ENCODE data around the gene DOLK. TPM values are rescaled to one million over a fixed set of nuclear protein-coding genes. Genes with fewer than 3 reads are reported as not detected.
A peak's percentile ranks its signal among the peaks of the same experiment; 100 is the strongest.

Gene DOLK
- total RNA-seq, 1 experiment from 2014 or later: 20.9 TPM

- Histone ChIP-seq H3K36me3 (replicated peaks; ENCODE audit: control insufficient read depth, insufficient read depth, low read length) (peaks cover 4% of the 10 kb centered on the region), H3K27me3 (ENCODE audit: control insufficient read depth, insufficient read depth, low read length) (no peaks in the 10 kb centered on the region), H3K4me3 (ENCODE audit: insufficient read depth, low read depth, low read length) (no peak overlapping the region)
- DNase-seq: peak; percentile 55
These were observed 27.9 kb downstream of the DOLK start for GRCh38 chr9:128919402-128920089.

DNA sequence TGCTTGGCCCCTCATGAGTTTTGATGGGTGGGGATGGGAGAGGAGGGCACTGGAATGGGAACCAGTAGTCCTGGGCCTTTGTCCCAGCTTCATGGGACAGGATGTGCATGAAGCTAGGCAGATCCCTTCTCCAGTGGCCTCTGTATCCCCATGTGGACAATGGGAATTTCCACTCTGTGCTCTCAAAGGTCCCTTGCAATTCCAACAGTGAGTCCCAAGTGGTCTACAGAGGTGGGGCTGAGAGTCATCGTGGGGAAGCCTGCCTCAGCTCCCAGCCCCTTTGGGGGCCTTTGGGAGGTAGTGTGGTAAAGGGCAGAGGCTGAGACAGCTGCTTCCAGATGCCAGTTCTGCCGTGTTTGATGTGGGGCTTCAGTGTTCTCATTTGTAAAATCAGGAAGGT is 28.5 kb downstream of the DOLK start:
- peaks cover 4% of the 10 kb centered on the region for H3K36me3 ChIP-seq (replicated peaks; ENCODE audit: control insufficient read depth, insufficient read depth, low read length)
- no peaks in the 10 kb centered on the region for H3K27me3 ChIP-seq (ENCODE audit: control insufficient read depth, insufficient read depth, low read length)
- no peak overlapping the region for H3K4me3 ChIP-seq (ENCODE audit: insufficient read depth, low read depth, low read length)
- no peak for DNase-seq

GRCh38 chr9:128917151-128917849 is 30.1 kb downstream of the DOLK start:
- DNase-seq: peak; percentile 54
- Histone ChIP-seq H3K36me3 (replicated peaks; ENCODE audit: control insufficient read depth, insufficient read depth, low read length) (peaks cover 4% of the 10 kb centered on the region), H3K4me3 (ENCODE audit: insufficient read depth, low read depth, low read length) (no peak overlapping the region), H3K27me3 (ENCODE audit: control insufficient read depth, insufficient read depth, low read length) (no peaks in the 10 kb centered on the region)

DNA sequence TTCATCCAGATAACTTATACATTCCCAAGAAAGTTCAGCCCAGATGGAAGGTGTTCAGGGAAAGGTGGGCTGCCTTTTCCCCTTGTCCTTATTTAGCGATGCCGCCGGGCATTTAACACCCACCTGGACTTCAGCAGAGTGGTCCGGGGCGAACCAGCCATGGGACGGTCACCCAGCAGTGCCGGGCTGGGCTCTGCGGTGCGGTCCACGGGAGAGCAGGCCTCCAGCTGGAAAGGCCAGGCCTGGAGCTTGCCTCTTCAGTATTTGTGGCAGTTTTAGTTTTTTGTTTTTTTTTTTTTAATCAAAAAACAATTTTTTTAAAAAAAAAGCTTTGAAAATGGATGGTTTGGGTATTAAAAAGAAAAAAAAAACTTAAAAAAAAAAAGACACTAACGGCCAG is 30.7 kb downstream of the DOLK start:
- H3K4me3 ChIP-seq (ENCODE audit: insufficient read depth, low read depth, low read length): no peak overlapping the region
- H3K36me3 ChIP-seq (replicated peaks; ENCODE audit: control insufficient read depth, insufficient read depth, low read length): peaks cover 4% of the 10 kb centered on the region
- no peaks in the 10 kb centered on the region for H3K27me3 ChIP-seq (ENCODE audit: control insufficient read depth, insufficient read depth, low read length)
- no peak for DNase-seq

DNA sequence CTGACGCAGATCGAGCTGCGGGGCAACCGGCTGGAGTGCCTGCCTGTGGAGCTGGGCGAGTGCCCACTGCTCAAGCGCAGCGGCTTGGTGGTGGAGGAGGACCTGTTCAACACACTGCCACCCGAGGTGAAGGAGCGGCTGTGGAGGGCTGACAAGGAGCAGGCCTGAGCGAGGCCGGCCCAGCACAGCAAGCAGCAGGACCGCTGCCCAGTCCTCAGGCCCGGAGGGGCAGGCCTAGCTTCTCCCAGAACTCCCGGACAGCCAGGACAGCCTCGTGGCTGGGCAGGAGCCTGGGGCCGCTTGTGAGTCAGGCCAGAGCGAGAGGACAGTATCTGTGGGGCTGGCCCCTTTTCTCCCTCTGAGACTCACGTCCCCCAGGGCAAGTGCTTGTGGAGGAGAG is 31.2 kb downstream of the DOLK start:
- H3K36me3 ChIP-seq (replicated peaks; ENCODE audit: control insufficient read depth, insufficient read depth, low read length): peaks cover 4% of the 10 kb centered on the region
- peak; percentile 46 for DNase-seq
- no peak overlapping the region for H3K4me3 ChIP-seq (ENCODE audit: insufficient read depth, low read depth, low read length)
- no peaks in the 10 kb centered on the region for H3K27me3 ChIP-seq (ENCODE audit: control insufficient read depth, insufficient read depth, low read length)

GRCh38 chr9:128913995-128914772 is 33.2 kb downstream of the DOLK start:
- no peak overlapping the region for H3K4me3 ChIP-seq (ENCODE audit: insufficient read depth, low read depth, low read length)
- no peaks in the 10 kb centered on the region for H3K27me3 ChIP-seq (ENCODE audit: control insufficient read depth, insufficient read depth, low read length)
- H3K36me3 ChIP-seq (replicated peaks; ENCODE audit: control insufficient read depth, insufficient read depth, low read length): peaks cover 12% of the 10 kb centered on the region
- no peak for DNase-seq

GRCh38 chr9:128913048-128913900 is 34.1 kb downstream of the DOLK start:
- Histone ChIP-seq H3K27me3 (ENCODE audit: control insufficient read depth, insufficient read depth, low read length) (no peaks in the 10 kb centered on the region), H3K4me3 (ENCODE audit: insufficient read depth, low read depth, low read length) (no peak overlapping the region), H3K36me3 (replicated peaks; ENCODE audit: control insufficient read depth, insufficient read depth, low read length) (peaks cover 20% of the 10 kb centered on the region)
- peak; percentile 42 for DNase-seq

- Histone ChIP-seq H3K4me3 (ENCODE audit: insufficient read depth, low read depth, low read length) (no peak overlapping the region), H3K36me3 (replicated peaks; ENCODE audit: control insufficient read depth, insufficient read depth, low read length) (peaks cover 24% of the 10 kb centered on the region), H3K27me3 (ENCODE audit: control insufficient read depth, insufficient read depth, low read length) (no peaks in the 10 kb centered on the region)
- peak; percentile 80 for DNase-seq
These were observed 35.0 kb downstream of the DOLK start for GRCh38 chr9:128912270-128912853.

GRCh38 chr9:128911529-128912035 is 35.8 kb downstream of the DOLK start:
- Histone ChIP-seq H3K27me3 (ENCODE audit: control insufficient read depth, insufficient read depth, low read length) (no peaks in the 10 kb centered on the region), H3K36me3 (replicated peaks; ENCODE audit: control insufficient read depth, insufficient read depth, low read length) (peaks cover 24% of the 10 kb centered on the region), H3K4me3 (ENCODE audit: insufficient read depth, low read depth, low read length) (no peak overlapping the region)
- DNase-seq: peak; percentile 63

DNA sequence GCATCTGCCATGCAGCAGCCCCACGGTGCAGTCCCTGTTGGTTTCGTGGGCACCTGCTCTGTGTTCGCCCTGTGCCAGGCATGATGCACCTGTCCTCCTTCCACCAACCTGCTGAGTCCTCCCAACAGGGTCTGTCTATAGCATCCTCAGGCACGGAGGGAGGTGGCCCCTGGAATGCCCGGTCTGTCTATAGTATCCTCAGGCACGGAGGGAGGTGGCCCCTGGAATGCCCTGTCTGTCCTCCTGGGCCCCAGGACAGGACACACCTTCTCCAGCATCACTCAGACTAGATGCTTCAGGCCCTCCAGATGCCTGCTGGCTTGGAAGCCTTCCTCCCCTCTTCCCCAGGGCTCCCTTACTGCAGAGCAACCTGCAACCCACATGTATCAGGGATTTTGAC is 36.5 kb downstream of the DOLK start:
- peaks cover 23% of the 10 kb centered on the region for H3K36me3 ChIP-seq (replicated peaks; ENCODE audit: control insufficient read depth, insufficient read depth, low read length)
- no peak overlapping the region for H3K4me3 ChIP-seq (ENCODE audit: insufficient read depth, low read depth, low read length)
- H3K27me3 ChIP-seq (ENCODE audit: control insufficient read depth, insufficient read depth, low read length): no peaks in the 10 kb centered on the region
- peak; percentile 43 for DNase-seq

DNA sequence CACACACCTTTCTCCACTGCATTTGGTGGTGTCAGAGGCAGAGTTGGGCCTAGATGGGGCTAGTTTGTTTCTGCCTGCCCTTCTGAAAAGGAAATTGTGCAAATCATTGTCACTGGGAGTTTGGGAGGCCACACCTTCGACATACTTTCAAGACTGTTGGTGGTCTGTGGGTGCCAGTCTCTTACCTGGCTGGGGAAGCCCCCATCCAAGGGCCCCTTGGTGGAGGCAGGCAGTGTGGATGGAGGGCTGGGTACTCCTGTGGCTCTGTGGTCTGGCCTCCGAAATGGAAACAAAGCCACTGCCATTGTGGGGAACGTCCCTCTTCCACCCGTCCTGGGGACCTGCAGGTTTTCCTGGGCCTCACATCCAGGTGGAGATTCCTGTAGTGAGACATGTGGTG is 37.5 kb downstream of the DOLK start:
- peaks cover 23% of the 10 kb centered on the region for H3K36me3 ChIP-seq (replicated peaks; ENCODE audit: control insufficient read depth, insufficient read depth, low read length)
- H3K27me3 ChIP-seq (ENCODE audit: control insufficient read depth, insufficient read depth, low read length): no peaks in the 10 kb centered on the region

DNA sequence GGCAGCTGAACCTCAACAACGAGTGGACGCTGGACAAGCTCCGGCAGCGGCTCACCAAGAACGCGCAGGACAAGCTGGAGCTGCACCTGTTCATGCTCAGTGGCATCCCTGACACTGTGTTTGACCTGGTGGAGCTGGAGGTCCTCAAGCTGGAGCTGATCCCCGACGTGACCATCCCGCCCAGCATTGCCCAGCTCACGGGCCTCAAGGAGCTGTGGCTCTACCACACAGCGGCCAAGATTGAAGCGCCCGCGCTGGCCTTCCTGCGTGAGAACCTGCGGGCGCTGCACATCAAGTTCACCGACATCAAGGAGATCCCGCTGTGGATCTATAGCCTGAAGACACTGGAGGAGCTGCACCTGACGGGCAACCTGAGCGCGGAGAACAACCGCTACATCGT is 39.0 kb downstream of the DOLK start:
- DNase-seq: no peak
- Histone ChIP-seq H3K4me3 (ENCODE audit: insufficient read depth, low read depth, low read length) (no peak overlapping the region), H3K36me3 (replicated peaks; ENCODE audit: control insufficient read depth, insufficient read depth, low read length) (peaks cover 23% of the 10 kb centered on the region), H3K27me3 (ENCODE audit: control insufficient read depth, insufficient read depth, low read length) (no peaks in the 10 kb centered on the region)

More for the DNA sequence above, 37.5 kb downstream of the DOLK start:
- no peak overlapping the region for H3K4me3 ChIP-seq (ENCODE audit: insufficient read depth, low read depth, low read length)
- no peak for DNase-seq

DNA sequence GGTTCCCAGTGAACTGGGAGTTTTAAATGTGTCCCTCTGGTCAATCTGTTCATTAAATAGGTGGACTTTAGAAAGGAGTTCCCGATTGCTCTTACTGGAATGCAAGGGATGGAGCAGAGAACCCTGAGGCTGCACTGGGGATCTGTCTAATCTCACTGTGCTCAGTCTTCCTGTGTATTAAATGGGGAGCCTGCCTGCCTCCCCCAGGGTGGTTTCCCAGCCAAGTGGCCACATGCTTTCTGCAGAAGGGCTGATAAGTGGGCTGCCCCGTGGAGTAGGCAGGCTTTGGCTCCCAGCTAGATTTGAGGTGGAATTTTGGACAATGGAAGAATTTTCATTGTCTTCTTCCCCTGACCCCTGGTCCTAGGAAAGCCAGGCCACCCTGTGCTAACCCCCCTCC is 40.7 kb downstream of the DOLK start:
- H3K4me3 ChIP-seq (ENCODE audit: insufficient read depth, low read depth, low read length): no peak overlapping the region
- no peaks in the 10 kb centered on the region for H3K27me3 ChIP-seq (ENCODE audit: control insufficient read depth, insufficient read depth, low read length)
- DNase-seq: no peak
- H3K36me3 ChIP-seq (replicated peaks; ENCODE audit: control insufficient read depth, insufficient read depth, low read length): peaks cover 23% of the 10 kb centered on the region

GRCh38 chr9:128905964-128906363 is 41.4 kb downstream of the DOLK start:
- DNase-seq: no peak
- Histone ChIP-seq H3K27me3 (ENCODE audit: control insufficient read depth, insufficient read depth, low read length) (no peaks in the 10 kb centered on the region), H3K36me3 (replicated peaks; ENCODE audit: control insufficient read depth, insufficient read depth, low read length) (peaks cover 23% of the 10 kb centered on the region), H3K4me3 (ENCODE audit: insufficient read depth, low read depth, low read length) (no peak overlapping the region)

Data from H7 (cell line).